Measurements from ENCODE around the gene CLDN7.

CLDN7 gene, protein sequence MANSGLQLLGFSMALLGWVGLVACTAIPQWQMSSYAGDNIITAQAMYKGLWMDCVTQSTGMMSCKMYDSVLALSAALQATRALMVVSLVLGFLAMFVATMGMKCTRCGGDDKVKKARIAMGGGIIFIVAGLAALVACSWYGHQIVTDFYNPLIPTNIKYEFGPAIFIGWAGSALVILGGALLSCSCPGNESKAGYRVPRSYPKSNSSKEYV

DNA sequence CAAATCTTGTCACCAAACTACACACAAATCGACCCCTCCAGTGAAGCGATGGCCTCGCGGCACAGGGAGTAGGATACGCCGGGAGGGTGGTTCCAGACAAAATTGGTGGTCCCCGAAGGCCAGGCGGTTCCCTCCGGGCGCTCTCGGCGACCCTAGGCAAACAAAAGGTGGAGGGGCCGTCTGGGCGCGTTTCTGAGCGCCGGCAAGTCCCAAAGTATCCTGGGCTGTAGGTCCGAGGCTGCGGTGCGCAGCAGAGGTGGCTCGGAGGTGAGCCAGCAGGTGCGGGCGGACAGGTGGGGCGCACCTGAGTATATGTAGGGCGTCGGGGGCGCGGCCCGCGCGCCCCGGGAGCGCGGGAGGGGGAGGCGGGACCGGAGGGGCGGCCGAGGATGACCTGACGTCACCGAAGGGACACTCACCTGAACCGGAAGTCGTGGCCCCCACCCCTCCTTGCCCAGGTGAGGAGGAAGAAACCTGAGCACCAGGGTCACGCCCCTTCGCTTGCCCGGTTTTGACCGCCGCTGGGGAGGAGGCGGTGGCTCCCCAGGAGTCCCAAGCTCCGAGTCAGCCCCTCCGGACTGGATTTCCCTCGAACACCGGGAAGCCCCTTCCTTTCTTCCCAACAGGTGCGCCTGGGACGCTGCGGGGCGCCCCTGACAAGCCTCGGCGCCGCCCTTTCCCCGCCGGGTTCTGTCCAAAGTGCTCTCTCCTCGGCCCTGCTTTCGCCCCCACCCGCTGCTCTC, at the start of gene CLDN7:
CLDN7 (minus strand) TSS at position 287 of the 743 bp plus-strand sequence. CDS start 435 bp downstream, outside the sequence.
- DNase-seq, result no peak

DNA sequence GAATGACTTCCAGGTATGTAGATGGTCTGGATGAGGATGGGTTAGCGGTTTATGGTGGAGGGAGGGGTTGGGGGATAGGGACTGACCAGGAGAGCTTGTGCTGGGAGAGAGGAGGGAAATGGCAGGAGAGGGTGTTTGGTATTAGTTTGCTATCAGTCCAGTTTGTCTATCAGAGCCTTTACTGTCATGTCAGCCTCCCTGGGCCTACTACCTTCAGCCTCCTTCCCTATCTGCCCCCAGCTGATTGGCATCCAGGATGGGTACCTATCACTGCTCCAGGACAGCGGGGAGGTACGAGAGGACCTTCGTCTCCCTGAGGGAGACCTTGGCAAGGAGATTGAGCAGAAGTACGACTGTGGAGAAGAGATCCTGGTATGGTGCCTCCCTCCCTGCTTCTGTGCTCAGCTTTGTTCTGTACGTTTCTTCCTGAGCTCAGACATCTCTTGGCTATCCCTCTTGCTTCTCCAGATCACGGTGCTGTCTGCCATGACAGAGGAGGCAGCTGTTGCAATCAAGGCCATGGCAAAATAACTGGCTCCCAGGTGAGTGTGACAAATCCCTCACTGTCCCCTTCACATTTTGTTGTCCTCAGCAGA, 48.9 kb upstream of the CLDN7 start:
- DNase-seq, result no peak

DNA sequence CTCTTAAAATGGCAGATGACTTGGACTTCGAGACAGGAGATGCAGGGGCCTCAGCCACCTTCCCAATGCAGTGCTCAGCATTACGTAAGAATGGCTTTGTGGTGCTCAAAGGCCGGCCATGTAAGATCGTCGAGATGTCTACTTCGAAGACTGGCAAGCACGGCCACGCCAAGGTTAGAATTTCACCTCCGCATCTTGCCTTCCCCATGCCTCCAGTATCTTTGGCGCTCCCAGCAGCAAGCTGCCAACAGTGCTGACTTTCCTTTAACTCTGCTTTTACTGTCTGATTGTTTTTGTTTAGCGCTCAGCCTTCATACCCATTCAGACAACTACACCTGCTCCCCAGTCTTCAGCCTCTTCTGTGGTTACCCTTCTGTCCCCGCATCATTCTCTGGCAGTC, 47.4 kb upstream of the CLDN7 start:
- DNase-seq, result no peak

DNA sequence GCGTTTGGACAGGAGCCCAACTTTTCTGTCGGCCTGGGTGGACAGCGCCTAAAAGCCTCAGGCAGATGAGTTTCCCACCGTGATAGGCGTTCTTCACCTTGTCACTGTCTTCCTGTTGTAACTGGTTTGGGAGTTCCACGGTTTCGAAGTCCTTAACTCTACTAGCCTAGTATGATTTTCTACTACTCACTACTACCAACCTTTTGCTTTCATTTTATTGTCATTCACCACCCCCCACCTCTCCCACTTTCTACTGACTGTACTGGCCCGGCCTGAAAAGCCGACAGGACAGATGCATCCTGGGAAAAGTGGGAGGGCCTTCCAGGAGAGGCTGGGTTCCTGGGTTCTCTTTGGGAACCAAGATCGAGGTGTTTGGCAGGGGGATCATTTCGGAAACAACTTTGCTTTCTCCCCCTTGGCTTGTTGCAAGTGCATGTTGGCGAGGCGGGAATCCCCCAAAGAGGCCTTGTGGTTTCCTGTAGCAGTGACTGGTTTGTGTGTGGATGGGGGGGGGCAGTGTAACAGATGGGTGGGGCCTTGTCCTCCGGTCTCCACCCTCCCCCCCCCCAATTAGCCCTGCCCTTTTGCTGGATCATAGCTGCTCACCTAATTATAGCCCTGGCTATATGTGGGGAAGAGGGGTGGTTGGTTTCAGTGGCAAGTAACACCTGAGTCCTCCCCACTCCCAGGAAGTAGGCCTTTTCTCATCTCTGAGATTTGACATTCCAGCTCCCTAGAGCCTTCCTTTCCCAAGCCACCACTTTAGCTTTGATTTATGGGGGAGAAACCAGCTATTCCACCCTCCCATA, 46.6 kb upstream of the CLDN7 start:
- DNase-seq, result peak; percentile 82

DNA sequence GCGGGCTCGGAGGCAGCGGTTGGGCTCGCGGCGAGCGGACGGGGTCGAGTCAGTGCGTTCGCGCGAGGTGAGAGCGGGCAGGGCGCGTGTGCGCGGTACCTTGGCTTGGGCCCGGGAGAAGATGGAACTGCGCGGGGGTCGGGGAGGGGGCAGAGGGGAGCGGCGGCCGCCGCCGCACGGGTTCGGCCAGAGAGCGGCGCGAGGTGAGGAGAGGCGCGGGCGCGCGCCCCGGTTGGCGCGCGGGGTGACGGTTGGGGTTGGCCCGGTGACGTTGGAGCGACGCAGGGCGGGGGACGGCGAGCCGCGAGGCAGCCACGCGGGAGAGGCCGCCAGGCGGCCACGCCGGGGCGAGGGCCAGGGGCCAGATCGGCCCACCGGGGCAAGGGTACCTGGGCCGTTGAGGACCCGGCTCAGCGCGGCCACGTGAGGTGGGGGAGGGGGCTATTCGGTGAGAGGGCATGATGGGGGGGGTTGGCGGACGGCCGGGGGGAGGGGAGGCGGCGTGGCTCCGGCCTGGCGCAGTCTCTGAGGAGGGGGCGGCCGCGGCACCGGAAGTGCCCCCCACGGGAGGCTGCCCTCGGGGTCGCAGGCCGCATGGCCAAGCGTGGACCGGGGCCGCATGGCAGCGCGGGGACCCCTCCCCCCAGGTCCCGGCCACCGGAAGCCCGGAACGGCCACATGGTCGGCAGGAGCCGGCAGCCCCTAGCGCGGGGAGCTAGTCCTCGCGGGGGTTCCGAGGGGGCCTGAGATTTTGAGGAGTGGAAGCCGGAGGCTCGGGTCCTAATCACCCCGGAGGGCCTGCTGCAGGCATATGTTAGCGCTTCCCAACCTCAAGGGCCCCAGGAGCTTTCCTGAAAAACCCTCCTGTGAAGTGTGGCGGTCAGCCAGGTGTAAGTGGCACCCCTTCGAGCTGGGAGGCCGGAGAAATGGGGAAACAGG, 45.7 kb upstream of the CLDN7 start:
- peak; percentile 57 for DNase-seq

DNA sequence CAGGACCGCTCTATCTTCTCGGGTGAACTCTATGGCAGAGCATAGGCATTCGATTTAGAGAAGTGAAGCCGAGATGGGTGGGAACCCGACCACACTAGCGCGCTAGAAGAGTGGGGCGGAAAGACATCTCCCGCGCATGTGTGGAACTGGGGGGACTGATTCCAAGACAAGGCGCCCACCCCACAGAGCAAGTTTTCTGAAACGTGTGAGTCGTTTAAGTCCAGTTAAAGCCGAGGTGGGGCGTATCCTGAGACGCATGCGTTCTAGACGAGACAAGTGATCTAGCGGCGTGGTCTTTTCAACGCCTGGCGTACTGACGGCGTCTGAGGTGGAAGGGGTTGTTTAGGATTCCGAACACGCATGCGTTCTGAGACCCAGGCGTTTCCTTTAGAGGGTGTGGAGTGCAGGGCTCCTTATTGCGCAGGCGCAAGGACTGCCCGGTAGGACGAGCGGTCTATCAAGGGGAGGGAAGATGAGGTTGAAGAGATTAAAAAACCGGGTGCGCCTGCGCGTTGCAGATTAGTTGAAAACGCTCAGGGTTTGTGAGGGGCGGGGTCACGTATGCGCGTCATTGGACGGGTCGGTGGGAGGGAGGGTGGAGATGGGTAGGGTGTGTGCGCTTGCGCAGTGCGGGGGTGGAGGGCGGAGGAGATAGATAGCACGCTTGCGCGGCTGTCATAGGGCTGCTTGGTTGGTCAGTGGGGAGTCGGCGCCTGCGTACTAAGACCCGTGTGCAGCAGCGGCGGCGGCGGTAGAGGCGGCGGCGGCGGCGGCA, 44.8 kb upstream of the CLDN7 start, which contains the start of gene EIF5A:
EIF5A (plus strand) TSS at position 718 of the 775 bp plus-strand sequence. CDS start 2,008 bp downstream, outside the sequence.
- DNase-seq, result peak; percentile 100

DNA sequence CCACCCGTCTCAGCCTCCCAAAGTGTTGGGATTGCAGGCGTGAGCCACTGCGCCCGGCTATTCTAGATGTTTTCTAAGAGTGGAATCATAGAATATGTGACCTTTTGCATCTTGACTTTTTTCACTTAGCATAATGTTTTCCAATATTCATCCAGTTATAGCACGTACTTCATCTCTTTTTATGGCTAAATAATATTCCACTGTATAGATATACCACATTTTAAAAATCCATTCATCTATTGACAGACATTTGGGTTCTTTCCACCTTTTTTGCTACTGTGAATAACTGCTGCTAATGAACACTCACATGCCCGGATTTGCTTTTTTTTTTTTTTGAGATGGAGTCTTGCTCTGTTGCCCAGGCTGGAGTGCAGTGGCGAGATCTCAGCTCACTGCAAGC, 41.9 kb upstream of the CLDN7 start:
- no peak for DNase-seq

DNA sequence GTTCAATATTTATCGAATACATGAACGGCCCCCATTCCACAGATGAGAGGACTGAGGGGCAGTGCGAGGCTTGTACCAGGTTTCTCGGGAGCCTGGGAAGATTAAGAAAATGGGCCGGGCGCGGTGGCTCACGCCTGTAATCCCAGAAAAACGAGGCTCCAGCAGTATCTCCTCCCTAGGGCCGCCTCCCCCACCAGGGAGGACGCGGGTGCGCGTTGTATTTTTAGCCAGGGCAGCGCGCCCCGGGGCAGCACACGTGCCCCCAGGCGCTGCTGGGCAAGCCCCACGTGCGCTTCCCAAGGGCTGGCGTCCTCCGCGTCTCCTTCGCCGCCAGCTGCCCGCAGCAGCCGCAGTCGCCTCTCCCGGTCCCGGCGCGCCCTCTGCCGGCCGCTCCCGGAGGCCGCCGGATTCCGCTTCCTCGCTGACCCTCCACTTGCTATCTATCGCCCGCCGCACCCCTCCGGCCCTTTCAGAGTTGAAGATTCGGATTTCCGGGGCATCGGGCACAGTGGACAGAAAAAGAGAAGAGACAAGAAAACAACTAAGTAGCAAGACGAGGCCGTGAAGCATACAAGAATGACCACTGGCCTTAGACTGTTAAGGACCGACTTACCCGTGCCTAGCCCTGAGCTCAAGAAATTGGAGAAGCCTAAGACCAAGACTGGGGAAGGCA, 34.0 kb upstream of the CLDN7 start:
- peak; percentile 74 for DNase-seq

DNA sequence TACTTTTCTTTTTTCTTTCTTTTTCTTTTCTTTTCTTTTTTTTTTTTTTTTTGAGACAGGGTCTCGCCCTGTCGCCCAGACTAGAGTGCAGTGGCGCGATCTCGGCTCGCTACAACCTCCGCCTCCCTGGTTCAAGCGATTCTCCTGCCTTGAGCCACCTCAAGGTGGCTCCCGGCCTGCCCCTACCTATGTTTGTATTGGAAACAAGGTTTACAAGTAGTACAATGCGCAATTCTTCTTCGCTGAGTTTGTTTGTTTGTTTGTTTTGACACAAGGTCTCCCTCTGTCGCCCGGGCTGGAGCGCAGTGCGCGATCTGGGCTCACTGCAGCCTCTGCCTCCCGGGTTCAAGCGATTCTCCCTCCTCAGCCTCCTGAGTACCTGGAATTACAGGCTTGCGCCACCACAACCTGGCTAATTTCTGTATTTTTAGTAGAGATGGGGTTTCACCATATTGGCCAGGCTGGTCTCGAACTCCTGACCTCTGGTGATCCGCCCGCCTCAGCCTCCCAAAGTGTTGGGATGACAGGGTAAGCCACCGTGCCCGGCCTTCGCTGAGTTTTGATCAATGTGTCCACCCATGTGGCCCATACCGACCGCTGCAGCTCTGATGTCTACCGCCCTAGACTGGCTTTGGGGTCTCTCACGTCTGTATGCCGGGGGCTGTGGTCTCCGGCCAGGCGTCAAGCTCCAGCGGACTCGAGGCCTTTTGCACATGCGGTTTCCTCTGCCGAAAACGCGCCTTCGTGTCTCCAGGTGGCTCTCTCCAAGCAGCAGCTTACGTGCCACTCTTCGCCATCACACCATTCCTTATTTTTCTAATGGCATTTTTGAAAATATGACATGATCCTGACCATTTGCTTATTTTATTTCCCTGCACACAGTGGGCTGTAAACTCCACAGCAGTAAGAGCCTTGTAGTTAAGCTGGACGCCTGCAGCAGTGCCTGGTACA, 33.2 kb upstream of the CLDN7 start:
- no peak for DNase-seq

DNA sequence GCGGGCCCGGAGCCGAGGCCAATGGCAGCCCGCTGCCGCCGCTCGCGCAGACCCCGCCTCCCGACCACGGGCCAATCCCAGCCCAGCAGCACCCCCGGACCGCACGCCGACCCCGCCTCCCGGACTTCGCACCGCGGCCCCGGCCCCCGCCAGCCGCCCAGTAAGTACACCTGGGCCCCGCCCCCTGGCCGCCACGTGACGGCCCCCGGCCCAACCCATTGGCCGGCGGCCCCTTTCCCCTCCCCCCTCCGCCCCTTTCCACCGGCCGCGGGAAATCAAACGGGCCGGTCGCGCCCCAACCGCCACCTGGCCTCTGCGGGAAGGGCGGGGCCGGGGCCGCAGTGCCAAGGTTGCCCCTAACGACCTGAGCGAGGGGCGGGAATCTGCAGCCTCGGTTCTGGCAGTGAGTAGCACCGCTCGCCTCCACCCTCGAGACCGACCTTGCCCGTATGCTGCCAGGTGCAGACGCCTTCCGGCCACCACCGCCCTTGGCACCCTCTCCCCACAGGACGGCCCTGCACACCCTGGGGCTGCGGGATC, 32.4 kb upstream of the CLDN7 start, which contains the start of gene YBX2:
YBX2 (minus strand) TSS at position 26 of the 540 bp plus-strand sequence. CDS start 139 bp downstream, outside the sequence.
- DNase-seq, result peak; percentile 72

DNA sequence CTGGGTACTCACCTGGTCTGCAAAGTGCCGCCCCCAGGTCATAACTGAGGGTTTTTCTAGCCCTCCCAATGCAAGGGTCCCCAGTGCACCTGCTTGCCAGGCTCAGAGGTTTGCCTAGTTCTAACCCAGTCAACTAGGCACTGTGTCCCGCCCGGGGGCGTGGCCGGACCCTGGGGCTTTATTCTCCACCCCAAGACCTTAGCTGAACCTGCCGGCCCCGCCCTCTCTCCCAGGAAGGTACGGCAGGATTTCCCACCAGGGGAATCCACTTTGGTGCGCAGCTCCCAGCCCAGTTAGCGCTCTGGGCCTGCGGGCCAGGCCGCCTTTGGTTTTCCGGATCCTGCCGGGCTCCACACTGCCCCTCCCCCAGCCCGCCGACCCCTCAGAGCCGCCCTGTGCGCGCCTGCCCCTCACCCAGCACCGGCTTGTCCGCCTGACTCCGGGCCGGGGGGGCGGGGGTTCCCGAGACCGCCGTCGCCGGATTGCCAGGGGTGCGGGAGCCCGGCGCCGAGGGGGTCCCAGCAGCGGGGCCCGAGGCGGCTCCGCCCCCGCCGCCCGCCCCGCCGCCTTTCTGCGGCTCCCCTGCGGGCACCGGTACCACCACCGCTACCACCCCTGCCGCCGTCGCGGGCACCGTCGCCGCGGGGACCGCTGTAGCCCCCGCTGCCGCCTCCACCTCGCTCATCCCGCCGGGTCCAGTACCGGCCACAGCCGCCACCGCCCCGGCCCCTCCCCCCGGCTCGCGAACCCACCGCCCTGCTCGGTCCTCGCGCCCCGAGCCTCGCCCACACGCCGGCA, 31.7 kb upstream of the CLDN7 start:
- DNase-seq, result no peak

DNA sequence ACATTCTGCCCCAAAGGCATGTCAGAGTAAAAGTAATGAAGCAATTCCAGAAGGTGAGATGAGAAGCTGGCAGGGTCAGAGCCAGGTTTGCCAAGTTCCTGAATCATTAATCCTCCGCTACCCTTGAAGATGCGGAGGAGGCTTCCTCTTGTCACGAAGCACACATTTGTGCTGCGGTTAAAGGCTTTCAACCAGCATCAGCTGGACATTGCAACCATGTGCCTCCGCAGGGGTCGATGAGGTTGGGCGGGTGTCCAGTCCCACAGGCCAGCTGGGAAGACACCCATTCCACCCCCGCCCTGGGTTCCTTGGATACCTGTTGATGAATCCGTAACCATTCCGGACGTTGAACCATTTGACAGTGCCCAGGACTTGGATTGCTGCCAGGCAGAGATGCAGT, 30.9 kb upstream of the CLDN7 start:
- DNase-seq, result no peak

DNA sequence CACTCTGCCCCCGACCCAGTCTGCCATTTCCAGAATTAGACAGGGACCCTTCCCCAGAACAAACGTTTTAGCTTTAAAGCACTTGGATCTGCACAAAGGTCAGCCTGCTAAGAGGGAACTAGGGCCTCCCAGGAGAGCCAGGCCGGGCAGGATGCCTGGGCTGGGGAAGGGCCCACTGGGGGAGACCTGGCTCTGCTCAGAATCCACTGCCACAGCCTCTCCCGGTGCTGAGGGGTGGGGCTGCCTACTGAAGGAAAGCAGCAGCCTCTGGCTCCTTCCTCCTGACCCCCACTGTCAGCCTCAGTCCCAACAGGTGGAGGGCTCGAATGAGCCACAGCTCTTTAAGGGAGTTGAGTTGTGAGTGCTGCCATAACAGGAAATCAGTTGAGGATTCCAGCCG, 30.5 kb upstream of the CLDN7 start:
- DNase-seq, result no peak

DNA sequence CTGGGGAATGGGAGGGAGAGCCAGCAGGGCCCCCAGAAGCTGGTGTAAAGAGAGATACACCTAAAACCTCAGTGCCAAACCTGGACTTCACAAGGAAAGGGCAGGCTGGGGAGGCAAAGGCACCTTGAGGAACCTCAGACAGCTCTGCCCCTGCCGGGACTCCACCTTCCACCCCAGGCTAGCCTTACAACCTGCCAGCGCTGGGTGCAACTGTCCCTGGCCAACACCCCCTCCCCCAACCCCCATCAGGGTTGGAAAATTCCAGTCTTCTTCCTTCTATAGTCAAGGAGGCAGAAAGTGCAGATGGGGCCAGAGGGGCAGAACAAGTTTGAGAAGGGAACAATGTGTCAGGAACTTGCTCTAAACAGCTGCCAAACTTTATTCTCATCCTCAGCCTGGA, 29.9 kb upstream of the CLDN7 start:
- no peak for DNase-seq

DNA sequence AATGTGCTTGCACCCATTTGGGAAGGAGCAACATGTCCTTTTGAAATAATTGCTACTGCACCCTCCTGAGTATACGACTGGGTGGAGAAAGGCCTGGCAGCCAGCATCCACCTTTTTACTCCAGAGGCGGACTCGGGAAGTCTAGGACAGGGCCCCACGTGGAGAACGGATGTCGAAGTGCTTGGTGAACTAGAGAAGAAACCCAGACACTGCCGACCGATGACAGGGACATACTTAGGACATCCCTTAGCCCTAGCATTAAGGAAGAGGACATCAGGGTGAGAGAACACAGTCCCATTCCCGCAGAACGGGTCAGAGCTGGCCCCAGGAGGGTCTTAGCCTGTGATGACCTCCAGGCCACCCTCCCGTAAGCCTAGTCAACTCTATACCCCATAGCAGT, 28.4 kb upstream of the CLDN7 start:
- DNase-seq, result no peak

DNA sequence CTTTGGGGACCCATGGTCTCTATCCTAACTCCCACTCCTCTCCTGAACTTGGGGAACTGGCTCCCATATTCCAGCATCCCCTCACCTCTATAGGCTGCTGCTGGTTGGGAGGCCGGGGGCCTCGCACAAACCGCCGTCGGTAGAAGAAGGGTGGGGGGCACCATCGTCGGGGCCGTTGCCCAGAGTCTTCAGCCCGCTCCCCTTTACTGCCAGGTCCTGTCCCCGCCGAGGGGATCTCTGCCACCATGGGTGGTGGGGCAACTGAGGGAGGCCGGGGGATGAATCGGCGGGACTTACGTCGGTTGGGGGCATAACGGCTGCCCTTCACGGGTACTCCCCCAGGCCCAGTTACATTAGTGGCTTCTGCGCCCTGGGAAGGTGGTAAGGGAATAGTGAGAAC, 27.9 kb upstream of the CLDN7 start:
- DNase-seq, result no peak

DNA sequence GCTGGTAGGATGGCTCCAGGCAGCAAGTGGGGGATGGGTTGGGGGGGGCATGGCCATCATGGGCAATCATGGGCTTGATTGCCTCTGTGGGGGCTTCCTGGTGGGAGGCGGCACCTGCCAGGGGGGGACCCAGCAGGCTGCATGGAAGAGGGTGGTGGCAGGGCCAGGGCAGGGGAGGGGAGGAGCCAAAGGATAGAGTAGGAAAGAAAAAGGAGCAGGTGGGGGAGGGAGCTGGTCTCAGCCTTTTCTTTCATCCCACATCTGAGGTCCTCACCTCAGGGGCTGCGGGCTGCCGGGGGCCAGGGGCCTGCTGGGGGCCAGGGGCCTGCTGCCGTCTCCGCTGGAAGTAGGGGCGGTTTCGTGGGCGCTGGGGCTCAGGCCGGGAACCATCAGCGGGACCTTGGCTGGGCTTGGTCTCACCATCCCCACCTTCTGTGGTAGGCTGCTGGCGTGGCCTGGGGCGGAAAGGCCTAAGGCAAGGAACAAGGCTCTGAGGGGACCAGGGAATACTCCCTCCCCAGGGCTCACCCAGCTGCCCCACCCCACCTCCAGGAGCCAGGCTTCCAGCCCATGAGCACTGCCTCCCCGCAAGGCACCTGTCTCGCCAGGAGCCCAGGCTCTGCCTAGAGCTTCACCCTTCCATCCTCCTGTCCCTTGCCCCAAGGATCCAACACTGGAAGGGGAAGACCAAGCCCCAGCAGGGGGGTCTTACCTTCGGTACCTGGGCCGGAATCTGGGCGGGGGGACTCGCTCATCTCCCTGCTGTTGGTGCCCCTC, 27.2 kb upstream of the CLDN7 start:
- no peak for DNase-seq
